Hepatocyte (in vitro differentiated cells): ENCODE results near the gene FBH1.

Experiments used
- CTCF ChIP-seq: fragments of 200-600 bp; sonication (generic); IDR thresholded peaks from 2 replicates; pipeline ENCODE4 v1.5.1; 2016; ENCODE audit warnings: antibody characterized with exemption, mild to moderate bottlenecking; ENCODE audit not compliant: poor library complexity
- EZH2 ChIP-seq: fragments of 200-600 bp; sonication (generic); IDR thresholded peaks from 2 replicates; pipeline ENCODE4 v1.6.1; 2016; ENCODE audit warnings: antibody characterized with exemption, mild to moderate bottlenecking, borderline replicate concordance

GRCh38 chr10:5902511-5903274 is 12.7 kb downstream of the FBH1 start:
- TF ChIP-seq CTCF = no peak
- no peak for TF ChIP-seq EZH2
